Measurements from ENCODE around the gene KLK3. TPM values are rescaled to one million over a fixed set of nuclear protein-coding genes. Genes with fewer than 3 reads are reported as not detected.
"Not testable (repeated sequence)": the region's sequence is repeated elsewhere in the genome, so short reads cannot be mapped to it uniquely, and the experiment has no call there.

Gene KLK3
- total and polyA plus RNA-seq, 8 donors, result not detected

GRCh38 chr19:50893047-50893736, 38.5 kb downstream of the KLK3 start:
- no peak for DNase-seq
- Histone ChIP-seq H3K27ac (no peak overlapping the region), H3K27me3 (peaks cover 0 to 37% of the 10 kb centered on the region in 2 donors), H3K36me3 (no peaks in the 10 kb centered on the region), H3K4me1 (no peaks in the 10 kb centered on the region), H3K4me3 (no peak overlapping the region), H3K9me3 (no peaks in the 10 kb centered on the region)
- no peak for TF ChIP-seq CTCF (IDR thresholded peaks at IDR 0.05)
- intact Hi-C loops (cut with DNase I), result no loop called here
- ATAC-seq, result no peak

DNA sequence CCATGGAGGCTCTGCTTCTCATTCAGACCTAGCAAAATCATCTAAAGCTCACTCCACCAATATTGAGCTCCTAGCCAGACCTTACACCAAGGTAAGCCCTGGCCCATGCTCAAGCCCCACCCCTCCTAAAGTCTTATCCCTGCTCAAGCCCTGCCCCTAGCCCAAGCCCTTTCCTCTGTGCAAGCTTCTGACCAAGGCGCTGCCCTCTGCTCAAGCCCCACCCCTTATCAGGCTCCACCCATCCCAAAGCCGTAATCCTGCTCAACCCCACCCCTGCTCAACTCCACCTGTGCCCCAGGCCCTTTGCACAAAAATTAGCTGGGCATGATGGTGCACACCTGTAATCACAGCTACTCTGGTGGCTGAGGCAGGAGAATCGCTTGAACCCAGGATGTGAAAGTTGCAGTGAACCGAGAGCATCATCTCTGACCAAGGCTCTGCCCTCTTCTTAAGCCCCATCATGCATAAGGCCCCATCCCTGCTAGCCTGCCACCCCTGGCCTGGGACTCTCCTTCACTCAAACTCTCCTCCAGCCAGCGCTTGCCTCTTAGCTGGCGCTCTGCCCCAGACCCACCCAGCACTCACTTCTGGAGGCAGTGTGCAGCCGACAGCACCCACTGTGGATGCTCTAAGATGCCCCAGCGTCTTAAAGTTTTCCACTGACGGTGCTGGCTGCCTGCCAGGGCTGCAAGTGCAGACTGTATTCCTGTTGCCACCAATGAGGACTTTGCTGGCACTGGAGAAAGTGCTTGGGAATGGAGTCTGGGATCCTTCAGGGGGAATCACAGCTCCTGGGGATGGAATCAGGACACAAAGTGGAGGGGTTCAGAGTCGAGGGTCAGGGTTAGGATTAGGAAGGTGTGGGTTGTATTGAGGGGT, 40.0 kb downstream of the KLK3 start:
- DNase-seq (no peak), ATAC-seq (no peak)
- peaks cover 0 to 39% of the 10 kb centered on the region in 2 donors for H3K27me3 ChIP-seq
- no peaks in the 10 kb centered on the region for H3K4me1 ChIP-seq
- intact Hi-C loops (cut with DNase I), result no loop called here
- H3K27ac ChIP-seq, result no peak overlapping the region
- no peak overlapping the region for H3K4me3 ChIP-seq
- TF ChIP-seq CTCF (IDR thresholded peaks at IDR 0.05), result no peak
- H3K9me3 ChIP-seq, result no peaks in the 10 kb centered on the region
- H3K36me3 ChIP-seq, result no peaks in the 10 kb centered on the region

DNA sequence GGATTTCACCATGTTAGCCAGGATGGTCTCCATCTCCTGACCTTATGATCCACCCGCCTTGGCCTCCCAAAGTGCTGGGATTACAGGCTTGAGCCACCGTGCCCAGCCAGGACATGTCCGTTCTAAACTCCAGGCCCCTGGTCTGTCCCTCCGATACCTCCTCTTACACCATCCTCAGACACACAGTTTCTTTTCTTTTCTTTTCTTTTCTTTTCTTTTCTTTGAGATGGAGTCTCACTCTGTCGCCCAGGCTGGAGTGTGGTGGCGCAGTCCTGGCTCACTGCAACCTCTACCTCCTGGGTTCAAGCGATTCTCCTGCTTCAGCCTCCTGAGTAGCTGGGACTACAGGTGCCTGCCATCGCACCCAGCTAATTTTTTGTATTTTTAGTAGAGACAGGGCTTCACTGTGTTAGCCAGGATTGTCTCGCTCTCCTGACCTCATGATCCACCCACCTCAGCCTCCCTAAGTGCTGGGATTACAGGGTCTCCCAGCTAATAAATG, 41.4 kb downstream of the KLK3 start:
- H3K4me1 ChIP-seq; H3K9me3 ChIP-seq; ATAC-seq; intact Hi-C loops (cut with DNase I); H3K4me3 ChIP-seq; H3K36me3 ChIP-seq; DNase-seq; H3K27ac ChIP-seq: not testable (repeated sequence)
- H3K27me3 ChIP-seq, result peaks cover 0 to 35% of the 10 kb centered on the region in 2 donors

DNA sequence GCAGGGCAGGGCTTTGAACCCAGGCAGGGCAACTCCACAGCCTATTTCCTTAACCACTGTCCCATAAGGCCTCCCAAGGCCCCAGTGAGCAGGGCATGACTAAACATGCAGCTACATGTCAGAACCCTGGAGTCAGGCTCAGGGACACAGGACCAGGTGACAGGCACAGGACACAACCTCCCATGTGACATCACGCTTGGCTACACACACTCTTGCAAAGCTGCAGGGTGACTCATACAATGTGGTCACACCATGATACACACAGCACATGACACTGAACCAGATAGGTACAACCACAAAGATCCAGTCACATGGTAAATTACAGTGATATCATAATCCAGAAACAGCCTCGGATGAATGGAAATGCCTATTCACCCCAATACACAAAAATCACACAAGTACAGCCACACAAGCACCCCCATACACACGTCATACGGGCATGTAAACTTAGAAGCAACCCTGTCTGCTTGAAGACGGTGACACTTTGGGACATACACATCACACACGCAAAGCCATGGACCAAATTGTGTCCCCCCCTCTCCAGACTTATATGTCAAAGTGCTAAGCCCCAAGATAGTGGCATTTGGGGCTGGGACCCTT, 42.0 kb downstream of the KLK3 start:
- Histone ChIP-seq H3K4me3 (no peak overlapping the region), H3K4me1 (no peaks in the 10 kb centered on the region), H3K27me3 (peaks cover 0 to 35% of the 10 kb centered on the region in 2 donors), H3K36me3 (no peaks in the 10 kb centered on the region), H3K9me3 (no peaks in the 10 kb centered on the region), H3K27ac (no peak overlapping the region)
- intact Hi-C loops (cut with DNase I), result no loop called here
- no peak for DNase-seq
- no peak for ATAC-seq
- no peak for TF ChIP-seq CTCF (IDR thresholded peaks at IDR 0.05)

GRCh38 chr19:50897191-50897607, 42.5 kb downstream of the KLK3 start:
- H3K27me3 ChIP-seq, result peaks cover 0 to 35% of the 10 kb centered on the region in 2 donors
- intact Hi-C loops (cut with DNase I), result no loop called here
- H3K4me1 ChIP-seq, result no peaks in the 10 kb centered on the region
- no peak overlapping the region for H3K27ac ChIP-seq
- no peak for ATAC-seq
- H3K36me3 ChIP-seq, result no peaks in the 10 kb centered on the region
- H3K9me3 ChIP-seq, result no peaks in the 10 kb centered on the region
- no peak overlapping the region for H3K4me3 ChIP-seq
- no peak for TF ChIP-seq CTCF (IDR thresholded peaks at IDR 0.05)
- no peak for DNase-seq
